ENCODE measurements around the gene BMP3.

DNA sequence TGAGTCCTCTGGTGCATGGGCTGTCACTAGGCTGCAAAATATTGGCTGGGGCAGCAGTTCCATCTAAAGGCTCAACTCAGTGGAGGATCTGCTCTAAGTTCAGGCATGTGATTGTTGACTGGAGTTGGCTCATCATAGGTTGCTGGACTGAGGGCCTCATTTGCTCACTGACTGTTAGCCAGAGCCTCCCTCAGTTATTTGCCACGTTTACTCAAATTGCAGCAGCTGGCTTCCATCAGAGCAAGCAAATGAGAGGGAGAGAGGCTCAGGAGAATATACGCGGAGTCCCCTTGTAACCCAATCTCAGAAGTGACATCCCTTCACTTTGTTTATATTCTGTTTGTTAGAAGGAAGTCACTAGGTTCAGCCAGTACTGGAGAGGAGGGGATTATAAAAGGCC, 54.1 kb downstream of the BMP3 start:
- TF ChIP-seq POLR2A (IDR thresholded peaks at IDR 0.05; ENCODE audit: low read depth, low read length) (no peak), POLR2AphosphoS5 (IDR thresholded peaks at IDR 0.05; ENCODE audit: low read depth, low read length) (no peak), SPI1 (IDR thresholded peaks at IDR 0.05; ENCODE audit: low read depth, low read length) (no peak), PAX5 (IDR thresholded peaks at IDR 0.05; ENCODE audit: insufficient read depth, low read length, severe bottlenecking) (no peak), TAF1 (IDR thresholded peaks at IDR 0.05; ENCODE audit: low read depth, low read length) (no peak)
